Type B pancreatic cell (in vitro differentiated cells): Measurements from ENCODE around the gene ZNF462. TPM values are rescaled to one million over a fixed set of nuclear protein-coding genes. Genes with fewer than 3 reads are reported as not detected.

ENCODE experiments used
- DNase-seq: peaks from one replicate; pipeline ENCODE4 v3.0.0; 2021; ENCODE audit warnings: mixed read lengths; ENCODE audit not compliant: unreplicated experiment; ENCODE audit errors: extremely low spot score
- H3K27ac Mint-ChIP-seq: 2 replicates; pipeline ENCODE4 v1.8.0; 2021; ENCODE audit warnings: mild to moderate bottlenecking, mixed read lengths
- H3K27me3 Mint-ChIP-seq: 2 replicates; pipeline ENCODE4 v1.8.0; 2021; ENCODE audit warnings: mixed read lengths
- H3K36me3 Mint-ChIP-seq: 2 replicates; pipeline ENCODE4 v1.8.0; 2021; ENCODE audit warnings: mixed read lengths
- H3K4me1 Mint-ChIP-seq: one replicate; pipeline ENCODE4 v1.8.0; 2021; ENCODE audit warnings: mixed read lengths; ENCODE audit not compliant: unreplicated experiment
- H3K4me3 Mint-ChIP-seq: 2 replicates; pipeline ENCODE4 v1.8.0; 2021; ENCODE audit warnings: mild to moderate bottlenecking, mixed read lengths
- H3K9me3 Mint-ChIP-seq: 2 replicates; pipeline ENCODE4 v1.8.0; 2021; ENCODE audit warnings: mixed read lengths
- total RNA-seq: library from RNA; stranded (reverse); gene quantifications from 2 replicates; pipeline ENCODE4 v1.2.1, GENCODE V29; 2021; ENCODE audit warnings: low replicate concordance
- TF ChIP-seq, protein P1 (sequence below): fragments of 200-600 bp; sonication (generic); conservative IDR thresholded peaks from 2 replicates; pipeline ENCODE4 v1.5.0; 2021; ENCODE audit warnings: antibody characterized with exemption, mild to moderate bottlenecking

The ZNF462 gene
- total RNA-seq, 1 donor from 2014 or later: 124 TPM

DNA sequence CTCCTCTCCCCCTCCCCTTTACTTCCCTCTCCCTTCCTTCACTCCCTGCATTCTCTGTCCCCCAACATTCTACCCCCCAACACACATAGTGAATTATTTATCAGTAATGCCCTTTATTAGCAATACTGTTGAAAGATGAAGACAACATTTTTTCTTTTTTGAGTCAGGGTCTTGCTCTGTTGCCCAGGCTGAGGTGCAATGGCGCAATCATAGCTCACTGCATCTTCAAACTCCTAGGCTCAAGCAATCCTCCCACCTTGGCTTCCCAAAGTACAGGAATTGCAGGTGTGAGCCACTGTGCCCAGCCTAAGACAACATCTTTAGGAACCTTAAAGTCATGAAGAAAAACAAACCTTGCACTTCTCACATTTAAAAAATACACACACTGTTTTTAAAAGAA lies 130.6 kb downstream of the ZNF462 start:
- no peaks in the 10 kb centered on the region for H3K27me3 Mint-ChIP-seq
- H3K36me3 Mint-ChIP-seq: peaks cover 65% of the 10 kb centered on the region
- no peak overlapping the region for H3K4me3 Mint-ChIP-seq
- H3K9me3 Mint-ChIP-seq: peaks cover 7% of the 10 kb centered on the region
- no peak overlapping the region for H3K27ac Mint-ChIP-seq
- TF ChIP-seq, protein P1, sequence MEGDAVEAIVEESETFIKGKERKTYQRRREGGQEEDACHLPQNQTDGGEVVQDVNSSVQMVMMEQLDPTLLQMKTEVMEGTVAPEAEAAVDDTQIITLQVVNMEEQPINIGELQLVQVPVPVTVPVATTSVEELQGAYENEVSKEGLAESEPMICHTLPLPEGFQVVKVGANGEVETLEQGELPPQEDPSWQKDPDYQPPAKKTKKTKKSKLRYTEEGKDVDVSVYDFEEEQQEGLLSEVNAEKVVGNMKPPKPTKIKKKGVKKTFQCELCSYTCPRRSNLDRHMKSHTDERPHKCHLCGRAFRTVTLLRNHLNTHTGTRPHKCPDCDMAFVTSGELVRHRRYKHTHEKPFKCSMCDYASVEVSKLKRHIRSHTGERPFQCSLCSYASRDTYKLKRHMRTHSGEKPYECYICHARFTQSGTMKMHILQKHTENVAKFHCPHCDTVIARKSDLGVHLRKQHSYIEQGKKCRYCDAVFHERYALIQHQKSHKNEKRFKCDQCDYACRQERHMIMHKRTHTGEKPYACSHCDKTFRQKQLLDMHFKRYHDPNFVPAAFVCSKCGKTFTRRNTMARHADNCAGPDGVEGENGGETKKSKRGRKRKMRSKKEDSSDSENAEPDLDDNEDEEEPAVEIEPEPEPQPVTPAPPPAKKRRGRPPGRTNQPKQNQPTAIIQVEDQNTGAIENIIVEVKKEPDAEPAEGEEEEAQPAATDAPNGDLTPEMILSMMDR: no peak
- H3K4me1 Mint-ChIP-seq: no peaks in the 10 kb centered on the region
- no peak for DNase-seq

DNA sequence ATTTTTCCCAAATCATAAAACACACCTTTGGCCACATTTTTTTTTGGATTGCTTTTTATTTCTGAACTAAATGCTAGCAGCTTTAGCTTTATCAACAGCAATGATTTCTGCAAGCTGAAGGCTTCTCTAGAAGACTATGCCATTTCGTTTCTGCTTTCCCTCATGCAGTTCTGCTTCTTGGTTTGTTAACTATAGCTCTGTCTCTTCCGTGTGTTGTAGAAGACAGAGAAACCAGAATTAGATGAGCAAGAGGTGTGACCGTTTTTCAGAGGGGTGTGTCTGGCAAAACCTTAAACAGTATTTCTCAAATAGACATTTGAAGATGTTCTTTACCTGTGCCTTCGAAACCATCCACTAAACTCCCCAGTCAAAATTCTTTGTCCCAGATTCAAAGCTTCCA lies 131.5 kb downstream of the ZNF462 start:
- no peaks in the 10 kb centered on the region for H3K4me1 Mint-ChIP-seq
- TF ChIP-seq, protein P1: no peak
- no peak overlapping the region for H3K4me3 Mint-ChIP-seq
- peaks cover 63% of the 10 kb centered on the region for H3K36me3 Mint-ChIP-seq
- DNase-seq: no peak
- H3K27ac Mint-ChIP-seq: no peak overlapping the region
- peaks cover 7% of the 10 kb centered on the region for H3K9me3 Mint-ChIP-seq
- no peaks in the 10 kb centered on the region for H3K27me3 Mint-ChIP-seq

DNA sequence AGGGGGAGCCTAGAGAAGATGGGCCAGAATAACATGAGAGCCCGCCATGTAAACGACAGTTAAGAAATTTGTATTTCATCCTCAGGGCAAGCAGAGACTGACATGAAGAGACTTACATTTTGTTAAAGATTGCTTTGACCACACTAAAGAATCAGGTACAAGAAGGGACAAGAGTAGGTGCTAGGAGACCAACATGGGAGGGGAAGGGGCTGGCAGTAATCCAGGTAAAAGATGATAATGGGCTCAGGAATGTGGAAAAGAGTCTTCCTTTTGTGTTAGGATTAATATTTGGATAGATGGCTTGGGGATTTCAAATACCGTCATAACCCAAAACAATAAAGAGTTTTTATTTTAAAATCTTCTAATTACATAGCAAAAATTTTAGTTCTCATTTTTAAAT lies 137.3 kb downstream of the ZNF462 start:
- peaks cover 69% of the 10 kb centered on the region for H3K36me3 Mint-ChIP-seq
- no peaks in the 10 kb centered on the region for H3K4me1 Mint-ChIP-seq
- no peak for DNase-seq
- no peak overlapping the region for H3K4me3 Mint-ChIP-seq
- peak overlapping the region; percentile 55 for H3K27ac Mint-ChIP-seq
- H3K9me3 Mint-ChIP-seq: peaks cover 7% of the 10 kb centered on the region
- H3K27me3 Mint-ChIP-seq: no peaks in the 10 kb centered on the region
- TF ChIP-seq, protein P1: no peak

DNA sequence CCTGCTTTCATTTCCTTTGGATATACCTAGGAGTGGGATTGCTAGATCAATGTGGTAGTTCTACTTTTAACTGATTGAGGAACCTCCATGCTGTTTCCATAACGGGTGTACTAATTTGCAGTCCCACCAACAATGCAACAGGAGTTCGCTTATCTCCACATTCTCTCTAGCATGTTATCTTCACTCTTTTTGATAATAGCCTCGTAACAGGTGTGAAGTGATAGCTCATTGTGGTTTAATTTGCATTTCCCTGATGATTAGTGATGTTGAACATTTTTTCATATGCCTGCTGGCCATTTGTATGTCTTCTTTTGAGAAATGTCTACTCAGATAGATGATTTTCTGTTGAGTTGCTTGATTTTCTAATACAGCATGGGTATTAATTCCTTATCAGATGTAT lies 142.2 kb downstream of the ZNF462 start:
- TF ChIP-seq, protein P1: no peak
- Mint-ChIP-seq H3K4me1 (no peaks in the 10 kb centered on the region), H3K9me3 (no peaks in the 10 kb centered on the region), H3K4me3 (no peak overlapping the region), H3K27me3 (no peaks in the 10 kb centered on the region), H3K27ac (no peak overlapping the region), H3K36me3 (peaks cover 80% of the 10 kb centered on the region)
- DNase-seq: no peak

DNA sequence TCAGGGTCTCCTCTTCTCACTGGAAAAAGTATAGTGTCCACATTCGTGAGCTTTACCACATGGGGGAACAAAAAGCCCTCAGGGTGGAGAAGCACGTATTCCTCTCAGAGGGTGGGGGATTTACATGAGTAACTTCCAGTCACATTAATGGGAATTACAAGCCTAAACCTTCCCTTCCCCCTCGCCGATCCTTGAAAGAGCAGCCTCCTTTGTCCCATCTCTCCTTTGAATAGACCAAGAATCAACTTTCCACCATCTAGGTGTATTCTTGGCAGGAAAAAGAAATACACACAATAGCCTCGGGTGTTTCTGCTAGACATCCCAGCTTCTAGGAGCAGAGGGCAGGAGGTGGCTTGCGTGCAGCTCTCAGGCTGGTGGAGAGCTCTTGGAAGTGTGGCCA lies 144.4 kb downstream of the ZNF462 start:
- Mint-ChIP-seq H3K27me3 (no peaks in the 10 kb centered on the region), H3K36me3 (peaks cover 89% of the 10 kb centered on the region), H3K27ac (no peak overlapping the region), H3K4me3 (no peak overlapping the region), H3K4me1 (no peaks in the 10 kb centered on the region), H3K9me3 (no peaks in the 10 kb centered on the region)
- DNase-seq: no peak
- TF ChIP-seq, protein P1: no peak

DNA sequence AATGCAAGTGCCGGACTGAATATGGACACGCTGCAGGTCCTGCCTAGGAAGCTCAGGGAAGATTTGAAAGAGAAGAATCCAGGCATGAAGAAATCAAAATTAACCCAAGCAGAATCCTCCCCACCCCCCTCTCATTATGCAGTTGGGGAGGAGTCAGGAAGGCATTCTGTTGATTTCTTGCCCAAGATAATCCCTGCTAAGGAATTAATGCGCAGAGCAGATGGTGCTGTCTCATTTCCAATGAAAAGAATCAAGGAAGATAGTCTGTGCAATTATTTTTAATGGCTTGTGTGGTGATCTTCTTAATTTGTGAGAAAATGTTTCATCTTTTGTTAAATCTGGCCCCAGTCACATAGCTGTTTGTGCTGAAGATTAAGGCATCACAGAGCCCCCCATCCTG lies 145.0 kb downstream of the ZNF462 start:
- Mint-ChIP-seq H3K36me3 (peaks cover 84% of the 10 kb centered on the region), H3K27me3 (no peaks in the 10 kb centered on the region), H3K9me3 (no peaks in the 10 kb centered on the region), H3K27ac (peak overlapping the region; percentile 12), H3K4me1 (no peaks in the 10 kb centered on the region), H3K4me3 (no peak overlapping the region)
- no peak for DNase-seq
- TF ChIP-seq, protein P1: no peak
